ENCODE results near the gene RAI14.

Gene RAI14

DNA sequence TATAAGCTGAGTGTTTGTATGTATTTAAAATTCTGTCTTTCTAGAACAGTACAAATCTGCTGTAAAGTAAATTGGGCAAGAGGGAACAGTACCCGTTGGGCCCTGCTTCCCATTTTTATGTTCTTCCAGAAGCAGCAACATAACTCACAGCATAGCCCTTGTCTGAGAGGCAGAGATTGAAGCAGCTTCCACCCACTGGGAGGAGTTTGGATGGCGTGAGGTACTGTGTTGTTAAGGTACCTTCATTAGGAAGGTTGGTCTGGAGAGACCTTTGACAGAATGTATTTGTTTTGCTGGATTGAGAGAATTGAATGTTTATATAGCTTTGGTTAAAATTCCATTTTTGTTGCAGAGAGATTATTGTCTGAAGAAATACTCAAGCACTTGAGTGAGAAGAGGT is 24.8 kb downstream of the RAI14 start:
- TF ChIP-seq CTCF (IDR thresholded peaks at IDR 0.05), result no peak

GRCh38 chr5:34682926-34683623 is 26.9 kb downstream of the RAI14 start:
- TF ChIP-seq CTCF (IDR thresholded peaks at IDR 0.05), result no peak

GRCh38 chr5:34684281-34684979 is 28.3 kb downstream of the RAI14 start:
- no peak for TF ChIP-seq CTCF (IDR thresholded peaks at IDR 0.05)

DNA sequence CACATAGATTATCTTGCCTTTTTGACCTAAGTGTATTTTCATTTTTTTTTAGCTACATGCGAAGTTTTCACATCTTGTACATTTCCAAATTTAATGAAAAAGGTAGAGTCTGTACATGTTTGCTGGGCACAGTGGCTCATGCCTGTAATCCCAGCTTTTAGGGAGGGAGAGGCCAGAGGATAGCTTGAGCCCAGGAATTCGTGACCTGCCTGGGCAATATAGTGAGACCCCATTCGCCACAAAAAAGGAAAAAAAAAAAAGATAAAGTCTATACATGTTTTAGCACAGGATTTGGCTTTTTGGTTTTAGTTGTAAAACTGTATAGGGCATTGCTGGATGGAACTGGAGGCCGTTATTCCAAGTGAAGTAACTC is 28.8 kb downstream of the RAI14 start:
- no peak for TF ChIP-seq CTCF (IDR thresholded peaks at IDR 0.05)

GRCh38 chr5:34685485-34686165 is 29.5 kb downstream of the RAI14 start:
- no peak for TF ChIP-seq CTCF (IDR thresholded peaks at IDR 0.05)

DNA sequence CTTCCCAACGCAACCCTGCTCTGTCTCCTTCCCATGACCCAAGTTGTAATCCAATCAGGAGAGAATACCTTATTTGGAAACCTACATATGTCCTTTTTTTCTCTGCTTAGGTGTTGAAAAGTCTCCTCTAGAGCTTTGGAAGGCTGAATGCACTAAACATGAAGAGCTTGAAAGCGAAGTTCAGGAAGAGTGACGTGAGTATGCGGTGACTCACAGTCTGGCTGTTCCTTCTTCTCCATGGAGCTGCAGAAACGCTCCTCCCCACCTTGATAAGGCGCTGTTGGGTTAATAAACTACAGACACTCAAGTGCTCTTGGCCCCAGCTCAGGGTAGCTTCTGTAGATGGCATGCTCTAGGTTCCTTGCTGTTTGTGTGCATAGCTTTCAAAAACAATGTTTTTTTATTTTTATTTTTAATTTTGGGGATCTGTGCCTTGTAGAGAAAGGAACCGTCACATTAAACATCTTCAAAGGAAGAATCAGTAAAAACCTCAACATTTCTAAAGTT is 30.7 kb downstream of the RAI14 start:
- TF ChIP-seq CTCF (IDR thresholded peaks at IDR 0.05), result no peak

DNA sequence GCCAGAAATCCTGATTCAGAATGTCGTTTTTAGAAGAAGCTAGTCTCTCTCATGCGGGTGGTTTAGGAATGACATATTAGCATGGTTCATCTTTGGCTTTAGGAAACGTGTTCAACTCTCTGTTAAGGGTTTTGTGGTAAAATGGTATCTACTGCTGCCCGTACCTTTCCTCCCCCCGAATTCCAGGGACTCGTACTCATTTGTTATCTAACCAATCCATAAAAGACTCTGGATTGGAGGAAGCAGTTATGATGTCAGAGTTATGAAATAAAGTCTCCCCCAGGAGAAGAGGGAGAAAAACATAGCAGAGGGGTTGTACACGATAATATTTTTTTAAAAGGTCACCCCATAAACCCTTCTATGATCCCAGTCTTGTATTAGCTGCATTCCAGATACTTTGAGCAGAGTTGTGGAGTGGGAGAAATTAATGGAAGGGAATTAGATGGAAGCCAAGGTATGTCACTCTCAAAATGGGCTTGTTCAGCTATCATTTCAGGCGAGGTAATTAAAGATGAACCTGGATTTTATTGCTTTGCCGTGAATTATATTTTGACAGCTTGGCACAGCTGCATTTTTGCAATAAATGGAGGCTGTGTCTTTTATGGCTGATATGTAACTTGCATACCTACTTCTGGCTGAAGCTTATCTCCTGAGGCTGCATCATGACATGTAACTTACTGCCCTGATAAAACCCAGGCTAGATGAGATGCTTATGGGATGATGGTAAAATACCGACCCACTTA is 31.3 kb downstream of the RAI14 start:
- TF ChIP-seq CTCF (IDR thresholded peaks at IDR 0.05), result no peak

All from LNCAP (cell line).